ENCODE measurements around the gene FARS2.

The FARS2 gene

DNA sequence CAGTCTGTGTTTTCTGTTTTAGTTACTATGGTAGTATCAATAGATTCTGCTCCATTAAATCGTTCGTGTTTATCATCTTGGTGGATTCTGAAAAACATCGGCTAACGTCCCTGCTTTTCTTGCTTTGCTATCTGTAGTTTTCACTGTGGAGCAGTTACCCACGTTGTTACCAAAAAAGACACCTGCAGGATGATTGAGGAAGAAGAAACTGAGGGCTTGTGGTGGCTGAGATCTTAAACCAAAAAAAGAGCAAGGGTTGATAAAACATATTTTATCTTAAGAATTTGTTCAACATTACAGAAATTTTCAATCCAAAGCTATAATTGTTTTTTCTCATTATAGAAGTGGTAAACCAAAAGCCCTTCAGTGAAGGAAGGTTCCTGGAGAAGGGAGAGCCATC is 166.3 kb downstream of the FARS2 start:
- no peak for DNase-seq (ENCODE audit: low spot score)

DNA sequence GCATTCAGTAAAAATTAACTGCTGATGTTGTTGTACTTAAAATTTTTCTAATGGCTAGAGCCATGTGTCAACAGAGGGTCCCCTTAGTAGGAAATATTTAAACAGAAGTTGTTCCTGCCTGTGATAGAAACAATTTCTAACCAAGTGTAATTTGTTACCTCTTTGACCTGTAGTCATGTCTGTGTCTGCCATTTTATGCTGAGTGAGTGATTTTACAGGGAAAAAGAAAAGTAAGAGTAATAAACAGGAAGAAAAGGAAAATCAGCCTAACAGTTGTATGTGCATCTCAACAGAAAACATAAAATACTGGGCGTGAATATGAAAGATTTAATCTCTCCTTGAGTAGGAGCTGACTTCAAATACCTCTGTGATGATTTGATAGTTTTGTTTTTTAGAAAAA is 172.0 kb downstream of the FARS2 start:
- no peak for DNase-seq (ENCODE audit: low spot score)

DNA sequence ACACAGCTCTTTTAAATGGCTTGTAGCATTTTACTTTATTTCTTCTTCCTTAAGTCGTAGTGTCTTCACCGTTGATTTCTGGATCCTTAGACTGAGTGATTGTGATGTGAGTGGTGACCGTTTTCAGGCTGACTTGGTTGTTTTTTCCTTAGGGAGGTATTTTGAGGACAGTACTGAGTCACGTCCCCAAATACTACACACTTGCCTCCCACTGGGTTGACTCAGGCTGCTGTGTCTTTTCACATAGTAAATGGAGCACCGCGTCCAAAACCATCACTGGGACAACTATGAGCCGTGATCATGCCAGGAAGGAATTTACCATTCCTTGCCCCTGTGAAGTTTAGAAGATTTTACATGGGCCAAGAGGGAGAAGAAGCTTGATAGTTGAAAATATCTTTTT is 174.1 kb downstream of the FARS2 start:
- DNase-seq (ENCODE audit: low spot score): peak; percentile 90

DNA sequence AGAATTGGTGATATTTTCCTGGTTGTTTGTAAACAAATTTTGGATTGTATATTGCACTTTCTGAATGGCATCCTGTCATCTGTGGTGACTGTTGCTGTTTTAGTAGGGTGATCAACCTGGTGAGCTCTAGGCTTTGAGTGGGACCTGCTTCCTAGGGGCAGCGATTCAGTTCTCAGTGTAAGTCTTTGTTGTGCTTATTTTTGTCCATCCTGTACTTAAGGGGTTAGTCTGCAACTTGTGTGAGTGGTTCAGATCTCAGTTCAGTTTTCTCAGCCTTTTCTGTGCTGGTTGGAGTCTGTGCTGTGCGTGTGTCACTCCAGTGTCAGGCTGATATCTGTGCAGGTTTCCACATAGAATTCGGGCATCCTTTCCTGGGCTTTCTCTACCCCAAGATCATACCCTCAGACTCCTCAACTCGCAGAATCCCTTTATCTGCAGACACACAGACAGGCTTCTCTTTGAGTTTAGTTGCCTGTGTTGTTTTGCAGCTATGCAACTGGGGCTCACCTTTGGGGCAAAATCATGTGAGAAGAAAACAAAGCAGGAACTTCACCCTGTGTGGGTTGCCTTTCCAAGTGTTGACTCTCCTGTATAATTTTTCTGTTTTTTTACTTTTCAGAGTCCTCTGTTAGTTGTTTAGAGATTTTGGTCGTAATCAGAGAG is 177.7 kb downstream of the FARS2 start:
- DNase-seq (ENCODE audit: low spot score): no peak

DNA sequence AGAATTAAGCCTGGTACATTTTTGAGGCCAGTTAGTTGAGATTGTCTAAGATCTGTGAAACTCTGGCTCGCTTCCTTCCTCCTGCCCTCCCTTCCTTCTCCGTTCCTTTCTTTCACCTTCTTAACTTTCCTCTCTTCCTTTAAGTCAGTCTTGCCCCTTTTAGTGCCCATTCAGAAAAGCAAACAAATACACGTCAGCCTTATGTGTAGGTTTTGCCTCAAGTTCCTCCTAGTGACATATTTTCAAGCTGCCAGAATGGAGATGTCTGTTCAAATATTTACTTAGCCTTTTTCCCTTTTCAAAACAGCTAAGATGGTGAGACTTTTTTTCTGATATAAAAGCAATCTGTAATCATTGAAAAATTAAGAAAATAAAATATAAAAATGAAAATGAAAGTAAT is 178.4 kb downstream of the FARS2 start:
- DNase-seq (ENCODE audit: low spot score): no peak

DNA sequence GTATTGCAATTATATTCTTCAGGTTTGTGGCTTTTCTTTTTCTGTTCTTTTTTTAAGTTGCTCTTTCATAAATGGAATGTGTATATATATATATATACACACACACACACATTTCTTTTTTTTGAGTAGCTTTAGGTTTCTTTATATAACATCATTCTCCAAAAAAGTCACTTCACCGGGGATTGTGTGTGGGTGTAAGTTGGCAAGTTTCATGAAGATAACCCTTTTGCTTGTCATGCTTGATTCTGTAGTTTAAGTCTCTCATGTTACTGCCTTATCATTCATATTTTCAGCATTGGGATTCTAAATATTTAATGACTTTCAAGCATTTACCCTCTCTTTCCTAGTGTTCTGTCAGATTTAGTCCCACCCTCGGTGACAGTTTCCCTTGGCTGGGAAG is 181.0 kb downstream of the FARS2 start:
- no peak for DNase-seq (ENCODE audit: low spot score)

DNA sequence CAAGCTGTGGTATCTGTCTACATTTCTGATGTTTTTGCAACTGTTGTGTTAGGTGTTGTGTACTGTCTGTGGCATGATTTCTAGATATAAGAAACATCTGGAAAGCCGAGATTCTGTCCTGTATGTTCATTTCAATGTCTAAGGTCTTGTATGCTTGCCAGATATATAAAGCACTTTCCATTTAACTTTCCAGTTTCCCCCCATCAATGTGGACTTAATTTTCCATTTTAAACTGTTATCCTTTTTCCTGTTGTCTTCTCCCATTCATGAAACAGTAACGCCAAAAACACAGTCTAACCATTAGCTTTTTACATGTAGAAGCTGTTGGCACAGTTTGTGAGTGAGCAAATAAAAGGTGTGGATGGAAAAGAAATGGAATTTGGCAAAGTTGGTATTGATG is 181.6 kb downstream of the FARS2 start:
- DNase-seq (ENCODE audit: low spot score): no peak

DNA sequence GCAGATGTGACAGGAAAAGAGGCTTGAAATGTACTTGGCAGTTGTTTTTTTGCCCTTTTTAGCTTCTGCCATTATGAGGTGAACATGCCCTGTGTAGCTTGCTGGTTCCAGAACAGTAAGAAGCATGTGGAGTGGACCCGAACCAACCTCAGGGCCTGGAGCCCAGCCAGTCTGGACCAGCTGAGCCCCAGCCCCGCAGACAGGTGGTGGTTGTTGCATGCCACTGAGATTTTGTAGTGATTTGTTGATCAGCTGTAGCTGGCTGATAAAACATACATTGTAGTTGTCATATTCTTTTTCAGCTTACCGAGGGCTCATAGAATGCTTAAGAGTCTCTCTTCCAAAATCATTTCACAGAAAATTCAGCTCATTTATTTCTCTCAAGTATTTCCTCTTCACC is 182.2 kb downstream of the FARS2 start:
- no peak for DNase-seq (ENCODE audit: low spot score)

DNA sequence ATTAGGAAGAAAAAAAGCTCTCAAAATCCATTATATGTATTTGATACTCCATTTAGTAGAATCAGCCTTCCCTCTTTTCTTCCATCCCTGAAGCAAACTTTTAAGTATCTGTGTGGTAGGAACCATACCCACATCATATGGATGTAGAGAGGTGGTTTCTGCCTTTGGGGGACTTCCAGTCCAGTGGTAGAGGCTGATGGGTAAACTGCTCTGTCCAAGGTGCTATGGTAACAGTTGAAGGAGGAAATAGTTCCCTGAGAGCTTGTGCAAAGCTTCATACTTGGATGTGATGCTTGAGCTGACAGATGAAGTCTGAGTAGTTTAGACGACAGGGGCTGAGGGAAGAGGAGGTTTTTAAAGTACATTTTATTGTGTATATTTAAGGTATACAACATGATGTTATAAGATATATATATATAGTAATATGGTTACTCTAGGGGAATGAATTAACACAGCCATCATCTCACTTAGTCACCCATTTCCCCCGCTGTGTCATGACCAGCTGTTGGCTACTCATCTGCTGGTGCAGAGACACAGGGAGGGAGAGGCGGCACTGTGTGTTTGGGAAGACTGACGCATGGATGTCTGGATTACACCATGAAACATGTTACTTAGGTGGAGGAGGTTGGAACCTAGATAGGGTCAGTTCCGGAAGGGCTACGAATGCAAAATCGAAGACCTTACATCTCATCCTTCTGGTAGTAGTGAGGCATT is 185.2 kb downstream of the FARS2 start:
- peak; percentile 89 for DNase-seq (ENCODE audit: low spot score)

DNA sequence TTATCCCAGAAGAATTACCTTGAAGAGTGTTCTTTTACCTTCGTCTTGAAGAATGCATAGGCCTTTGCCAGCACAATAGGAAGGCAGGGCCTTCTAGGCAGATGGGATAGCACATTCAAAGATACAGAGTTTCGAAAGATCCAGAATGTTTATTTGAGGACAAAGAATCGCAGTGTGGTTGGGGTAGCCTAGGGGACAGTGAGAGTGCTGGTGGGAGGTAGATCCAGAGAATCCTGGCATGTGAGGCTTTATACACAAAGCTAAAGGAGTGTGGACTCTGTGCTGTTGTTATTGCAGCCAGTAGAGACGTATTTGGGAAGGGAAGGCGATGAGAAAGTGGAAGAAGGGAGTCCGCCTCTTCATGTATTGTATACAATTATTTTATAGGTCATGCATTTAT is 186.6 kb downstream of the FARS2 start:
- DNase-seq (ENCODE audit: low spot score): no peak

DNA sequence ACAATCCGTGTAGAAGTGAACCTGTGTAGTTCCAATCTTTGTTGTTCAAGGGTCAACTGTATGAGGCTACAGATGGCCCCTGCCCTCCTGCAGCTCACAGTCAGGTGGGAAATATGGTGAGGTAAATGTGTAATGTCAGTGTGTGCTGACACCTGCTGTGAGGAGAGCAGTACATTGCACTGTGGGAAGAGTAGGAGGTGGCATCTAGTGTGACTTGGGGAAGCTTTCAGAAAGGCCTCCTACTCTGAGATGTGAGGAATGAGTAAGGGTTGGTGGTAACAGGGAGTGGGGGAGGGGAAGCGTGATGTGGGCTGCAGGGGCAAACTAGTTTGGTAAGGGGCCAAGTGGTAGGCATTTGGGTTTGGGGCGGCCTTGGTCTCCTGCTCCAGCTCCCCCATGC is 188.8 kb downstream of the FARS2 start:
- no peak for DNase-seq (ENCODE audit: low spot score)

DNA sequence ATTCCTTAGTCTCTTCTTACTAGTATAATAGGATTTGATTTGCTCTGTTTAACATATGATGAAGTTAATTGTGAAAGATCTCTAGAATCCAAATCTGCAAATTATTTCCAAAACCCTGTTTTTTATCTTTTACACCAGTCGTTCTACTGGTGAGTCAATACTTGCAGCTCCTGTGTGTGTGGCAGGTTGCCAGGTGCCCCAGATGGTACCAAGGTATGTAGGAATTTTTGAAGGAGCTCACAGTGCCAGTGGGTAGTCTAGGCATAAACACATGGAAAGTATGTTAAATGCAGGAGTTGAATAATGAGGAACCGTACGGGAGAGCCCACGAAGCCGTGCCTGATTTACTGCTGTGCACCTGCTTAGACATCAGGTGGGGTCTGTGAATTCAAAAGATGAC is 192.2 kb downstream of the FARS2 start:
- no peak for DNase-seq (ENCODE audit: low spot score)

DNA sequence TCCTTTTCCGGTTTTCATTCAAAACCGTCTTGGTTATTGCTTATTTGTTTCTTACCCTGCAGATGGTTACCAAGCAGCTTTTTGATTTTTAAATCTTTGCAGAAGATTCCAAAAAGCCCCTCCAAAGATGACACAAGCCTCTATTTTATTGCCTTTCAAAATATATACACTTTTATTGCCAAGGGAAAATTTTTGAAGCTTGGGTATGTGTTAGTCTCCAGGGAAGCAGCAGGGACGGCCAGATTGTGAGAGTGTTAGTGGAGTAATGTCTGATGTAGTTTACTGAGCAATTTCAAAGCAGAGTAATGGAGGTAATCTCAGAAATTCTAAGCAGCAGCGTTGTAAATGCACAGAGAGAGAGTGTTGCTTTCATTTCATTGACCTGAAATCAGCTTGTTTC is 193.8 kb downstream of the FARS2 start:
- no peak for DNase-seq (ENCODE audit: low spot score)

DNA sequence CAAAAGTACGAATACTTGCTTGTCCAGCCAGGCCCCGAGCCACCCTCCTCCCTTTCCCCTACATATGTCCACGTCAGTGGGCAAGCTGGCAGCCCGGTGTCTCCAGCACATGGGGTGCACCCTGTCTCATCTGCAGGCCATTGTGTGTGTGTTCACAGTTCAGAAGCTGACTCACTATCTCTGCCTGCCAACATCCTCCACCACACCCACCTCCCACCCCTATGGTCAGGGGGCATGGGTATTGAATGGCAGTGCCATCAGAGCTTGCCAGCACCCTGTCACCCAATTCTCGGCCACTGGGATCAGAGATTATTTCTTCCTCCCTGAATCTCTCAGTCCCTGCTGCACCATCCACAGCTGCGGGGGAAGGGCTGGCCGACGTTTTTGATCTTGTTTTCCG is 195.7 kb downstream of the FARS2 start:
- DNase-seq (ENCODE audit: low spot score): no peak

DNA sequence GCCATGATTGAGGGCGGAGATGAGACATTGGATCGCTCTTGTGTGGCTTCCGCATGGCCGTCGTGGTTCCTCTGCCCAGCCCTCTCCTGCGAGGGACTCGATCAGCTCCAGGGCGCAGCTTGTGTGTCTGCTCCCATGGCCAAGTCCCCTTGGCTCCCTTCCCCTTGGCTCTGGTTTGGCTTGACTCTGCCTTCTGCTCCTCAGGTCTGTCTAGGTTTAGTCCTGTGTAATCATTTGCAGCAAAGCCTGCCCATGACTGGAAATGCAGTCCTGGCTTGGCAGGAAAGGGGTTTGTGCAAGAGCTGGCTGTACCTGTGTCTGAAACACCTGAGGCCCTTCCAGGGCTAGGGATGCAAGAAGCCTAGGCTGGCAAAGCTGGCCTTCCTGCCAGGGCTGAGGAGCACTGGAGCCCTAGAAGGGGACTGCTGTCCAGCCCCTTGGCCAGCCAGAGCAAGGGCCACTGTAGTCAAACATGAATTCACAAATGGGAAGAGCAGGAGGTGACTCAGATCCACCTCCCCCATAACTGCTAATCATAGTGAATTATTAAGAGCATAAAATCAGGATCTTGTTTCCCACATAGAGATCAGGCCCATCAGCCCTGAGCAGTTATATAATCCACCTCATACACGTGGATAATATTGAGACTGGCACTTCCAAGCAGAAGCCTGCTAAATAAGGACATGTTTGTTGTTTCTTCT is 196.8 kb downstream of the FARS2 start:
- DNase-seq (ENCODE audit: low spot score): no peak

DNA sequence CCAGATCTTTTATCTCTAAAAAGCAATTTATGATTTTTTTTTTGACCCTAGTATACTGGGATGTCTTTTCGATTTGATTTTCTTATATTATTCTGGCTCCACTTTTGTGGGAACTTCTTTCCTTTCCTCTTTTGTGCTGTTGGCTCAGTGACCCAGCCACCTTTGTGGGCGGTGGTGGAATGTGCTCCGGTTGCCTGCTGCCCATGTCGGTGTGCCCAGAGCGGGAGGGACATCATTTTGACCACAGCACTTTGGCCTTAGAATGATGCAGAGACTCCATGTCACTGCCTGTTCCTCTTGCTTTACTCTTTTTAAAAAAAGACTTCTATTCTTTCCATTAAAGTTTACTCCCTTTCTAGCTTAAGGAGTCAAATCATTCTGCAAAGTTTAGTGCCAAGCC is 198.0 kb downstream of the FARS2 start:
- DNase-seq (ENCODE audit: low spot score): no peak

DNA sequence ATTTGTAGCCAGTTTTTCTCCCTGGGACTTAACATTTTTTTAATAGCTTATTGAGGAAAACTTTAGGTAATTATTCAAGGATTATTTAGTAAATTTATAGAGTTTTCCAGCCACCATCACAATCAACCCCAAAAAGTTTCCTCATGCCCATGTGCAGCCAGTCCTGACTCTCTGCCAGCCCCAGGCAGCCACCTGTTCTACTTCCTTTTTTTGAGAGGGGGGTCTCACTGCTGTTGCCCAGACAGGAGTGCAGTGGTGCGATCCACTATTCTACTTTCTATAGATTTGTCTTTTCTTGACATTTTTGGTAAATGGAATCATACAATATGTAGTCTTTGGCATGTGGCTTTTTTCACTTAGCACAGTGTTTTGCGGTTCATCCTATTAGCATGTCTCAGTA is 200.1 kb downstream of the FARS2 start:
- no peak for DNase-seq (ENCODE audit: low spot score)

DNA sequence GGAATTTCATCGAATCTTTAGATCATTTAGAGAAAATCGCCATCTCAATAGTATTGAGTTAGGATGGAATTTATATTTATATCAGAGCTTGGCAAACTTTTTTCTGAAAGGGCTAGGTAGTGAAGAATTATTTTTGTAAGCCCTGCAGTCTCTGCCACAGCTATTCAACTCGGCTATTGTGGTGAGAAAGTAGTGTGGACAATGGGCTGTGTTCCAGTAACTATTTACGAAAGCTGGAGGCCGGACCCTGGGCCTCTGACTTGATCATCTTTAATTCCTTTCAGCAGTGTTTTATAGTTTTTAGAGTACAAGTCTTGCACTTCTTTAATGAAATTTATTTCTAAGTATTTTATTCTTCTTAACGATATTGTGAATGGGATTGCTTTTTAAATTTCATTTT is 201.5 kb downstream of the FARS2 start:
- no peak for DNase-seq (ENCODE audit: low spot score)

DNA sequence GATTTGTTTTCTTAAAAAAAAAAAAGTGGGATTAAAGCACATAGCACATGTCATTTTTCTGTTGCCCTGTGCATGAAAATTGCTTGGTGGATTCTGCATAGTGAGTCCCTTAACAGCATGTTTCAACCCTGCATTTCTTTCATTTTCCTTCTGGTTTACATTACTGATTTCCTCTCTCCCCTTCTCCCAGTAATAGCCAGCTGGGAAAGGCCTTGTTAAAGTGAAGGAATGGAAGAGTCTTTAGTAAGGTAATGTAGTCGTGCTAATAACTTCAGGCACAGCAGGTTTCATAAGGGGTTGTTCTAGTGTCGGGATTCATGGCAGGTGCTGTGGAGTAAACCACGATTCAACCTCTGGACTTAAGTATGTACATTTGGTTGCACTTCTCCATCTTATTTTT is 202.4 kb downstream of the FARS2 start:
- no peak for DNase-seq (ENCODE audit: low spot score)

DNA sequence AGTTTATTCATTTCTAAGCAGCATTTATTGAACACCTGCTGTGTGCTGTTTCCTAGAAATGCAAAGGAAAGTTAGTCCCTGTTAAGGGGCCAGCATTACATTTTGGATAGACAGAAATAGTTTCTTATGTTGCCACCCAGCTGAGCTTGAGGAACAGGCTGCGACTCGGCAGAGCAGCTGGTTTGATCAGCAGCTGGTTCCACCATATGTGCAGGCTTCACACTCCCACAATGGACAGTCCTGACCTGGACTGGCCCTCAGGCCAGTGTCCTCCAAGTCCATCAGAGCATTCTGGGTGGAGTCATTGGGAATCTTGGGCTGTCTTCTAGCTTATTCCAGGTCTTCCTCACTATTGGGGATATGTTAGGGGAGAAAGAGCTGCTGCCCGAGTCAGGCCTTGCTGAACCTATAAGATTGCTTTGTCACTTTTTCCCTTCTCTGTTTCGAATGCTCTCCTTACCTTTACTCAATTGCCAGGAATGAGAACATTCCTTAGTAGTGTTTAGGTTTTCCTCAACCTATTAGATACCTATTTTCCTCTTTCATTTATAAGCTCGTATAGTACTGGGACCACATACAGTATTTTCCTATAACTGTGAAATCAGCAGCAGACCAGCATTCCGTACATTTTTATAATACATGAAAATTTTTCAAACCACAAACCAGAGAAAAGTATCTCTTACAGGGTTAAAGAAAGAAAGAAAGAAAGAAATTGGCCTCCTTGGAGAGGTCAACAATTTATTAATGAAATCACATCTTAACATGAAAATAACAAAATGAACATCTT is 203.0 kb downstream of the FARS2 start:
- no peak for DNase-seq (ENCODE audit: low spot score)

DNA sequence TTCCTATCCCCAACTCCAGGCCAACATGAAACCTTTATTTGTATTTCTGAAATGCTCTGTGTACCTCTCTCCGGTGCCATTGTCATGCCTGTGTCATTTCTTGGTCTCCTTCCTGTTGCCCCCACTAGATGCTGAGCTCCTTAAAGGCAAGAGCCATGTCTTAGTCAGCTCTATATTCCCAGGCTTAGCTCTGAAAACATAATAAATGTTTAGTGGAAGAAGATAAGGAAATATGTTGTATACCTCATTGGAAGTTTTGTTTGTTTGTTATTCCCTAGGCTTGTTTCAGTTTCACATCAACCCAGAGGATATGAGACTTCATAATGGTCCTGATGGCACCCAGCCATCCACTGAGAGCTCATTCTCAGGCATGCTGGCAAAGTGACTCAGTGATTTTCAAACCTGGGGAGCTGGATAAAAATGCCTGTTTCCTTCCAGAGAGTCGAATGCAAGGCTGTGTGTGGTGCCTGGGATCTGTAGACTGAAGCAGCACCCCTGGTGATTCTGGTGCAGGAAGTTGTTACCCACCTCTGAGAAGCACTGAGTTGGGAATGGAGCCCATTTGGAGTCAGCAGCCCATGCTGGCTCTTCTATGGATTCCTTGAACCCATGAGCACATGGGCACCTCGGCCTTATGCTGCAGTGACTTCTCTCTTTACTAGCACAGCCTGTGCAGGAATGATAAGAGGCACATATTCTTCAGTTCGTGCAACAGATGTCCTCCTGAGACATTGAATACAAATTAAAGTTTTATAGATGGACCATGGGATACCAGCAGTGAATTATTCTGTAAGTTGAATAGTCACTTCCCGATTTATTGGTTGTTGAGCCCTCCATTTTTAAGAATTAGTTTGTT is 205.2 kb downstream of the FARS2 start:
- DNase-seq (ENCODE audit: low spot score): no peak

DNA sequence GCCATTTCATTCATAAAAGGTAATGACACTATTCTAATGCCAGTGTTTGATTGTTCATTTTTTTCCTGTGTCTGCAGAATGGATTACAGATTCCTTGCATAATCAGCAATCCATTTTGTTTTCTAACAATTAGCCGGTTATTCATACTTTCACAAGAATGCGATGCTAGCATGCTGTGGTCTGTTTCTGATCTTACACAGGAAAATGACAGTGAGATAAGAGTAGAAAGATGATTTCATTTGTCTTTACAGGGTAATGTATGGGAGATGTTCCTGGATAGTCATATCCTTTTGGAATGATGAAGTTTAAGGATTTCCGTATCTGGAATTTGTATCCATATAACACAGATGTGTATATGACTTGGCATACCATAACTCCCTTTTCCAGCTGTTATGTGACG is 207.3 kb downstream of the FARS2 start:
- no peak for DNase-seq (ENCODE audit: low spot score)
